Left renal cortex interstitium (tissue), 4 donors: ENCODE measurements around the gene CBARP. TPM values are rescaled to one million over a fixed set of nuclear protein-coding genes. Genes with fewer than 3 reads are reported as not detected.
A peak's percentile ranks its signal among the peaks of the same experiment; 100 is the strongest.
"Not testable (repeated sequence)": the region's sequence is repeated elsewhere in the genome, so short reads cannot be mapped to it uniquely, and the experiment has no call there.

Source experiments
- DNase-seq, 4 donors: peaks; one replicate each; pipeline ENCODE4 v3.0.0-alpha.2; 2013; ENCODE audit warnings: low read depth in 4 of 4, low spot score in 2 of 4, missing footprints in 1 of 4
- polyA plus RNA-seq, 4 donors: library from polyadenylated mRNA; unstranded; fragments of 120-200 nt; gene quantifications; one replicate each; pipeline ENCODE4 v1.2.1, GENCODE V29; 2013; ENCODE audit not compliant: insufficient read length in 4 of 4

Gene CBARP
- polyA plus RNA-seq, 4 donors: 1.1 to 5.9 (median 3.5) TPM

- no peak for DNase-seq
Measured at GRCh38 chr19:1218751-1219567, 18.8 kb downstream of the CBARP start.

DNA sequence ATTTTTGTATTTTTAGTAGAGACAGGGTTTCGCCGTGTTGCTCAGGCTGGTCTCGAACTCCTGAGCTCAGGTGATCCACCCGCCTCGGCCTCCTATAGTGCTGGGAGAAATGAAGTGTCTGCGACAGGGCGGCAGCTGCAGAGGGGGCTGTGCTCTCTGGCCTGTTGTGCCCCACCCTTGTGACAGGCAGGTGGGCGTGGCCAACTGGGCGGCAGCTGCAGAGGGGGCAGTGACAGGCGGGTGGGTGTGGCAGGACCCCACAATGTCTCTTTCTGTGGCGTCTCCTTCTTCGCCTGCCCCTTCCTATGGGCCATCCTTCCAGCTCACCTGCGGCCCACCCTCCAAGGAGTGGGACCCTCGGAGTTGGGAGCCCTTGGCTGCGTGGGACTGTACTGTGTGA is 20.4 kb downstream of the CBARP start:
- no peak for DNase-seq

DNA sequence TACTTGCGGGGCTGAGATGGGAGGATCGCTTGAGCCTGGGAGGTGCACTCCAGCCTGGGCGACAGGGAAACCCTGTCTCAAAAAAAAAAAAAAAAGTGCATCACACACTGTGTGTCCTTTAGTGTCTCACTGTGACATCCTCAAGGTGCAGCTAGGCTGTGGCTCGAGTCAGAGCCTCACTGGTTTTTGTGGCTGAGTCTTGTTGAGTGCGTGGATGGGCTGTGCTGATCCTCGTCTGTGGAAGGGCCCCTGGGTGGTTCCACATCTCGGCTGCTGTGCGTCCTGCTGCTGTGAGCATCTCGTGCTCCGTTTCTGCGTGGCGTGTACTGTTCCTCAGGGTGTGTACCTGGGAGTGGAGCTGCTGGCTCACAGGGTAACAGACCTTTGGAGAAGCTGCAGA is 21.0 kb downstream of the CBARP start:
- DNase-seq: no peak

- DNase-seq: no peak
Measured at GRCh38 chr19:1214862-1215731, 22.7 kb downstream of the CBARP start.

GRCh38 chr19:1214299-1214861 is 23.4 kb downstream of the CBARP start:
- no peak for DNase-seq

- DNase-seq: no peak
Measured at GRCh38 chr19:1213391-1214286, 24.2 kb downstream of the CBARP start.

DNA sequence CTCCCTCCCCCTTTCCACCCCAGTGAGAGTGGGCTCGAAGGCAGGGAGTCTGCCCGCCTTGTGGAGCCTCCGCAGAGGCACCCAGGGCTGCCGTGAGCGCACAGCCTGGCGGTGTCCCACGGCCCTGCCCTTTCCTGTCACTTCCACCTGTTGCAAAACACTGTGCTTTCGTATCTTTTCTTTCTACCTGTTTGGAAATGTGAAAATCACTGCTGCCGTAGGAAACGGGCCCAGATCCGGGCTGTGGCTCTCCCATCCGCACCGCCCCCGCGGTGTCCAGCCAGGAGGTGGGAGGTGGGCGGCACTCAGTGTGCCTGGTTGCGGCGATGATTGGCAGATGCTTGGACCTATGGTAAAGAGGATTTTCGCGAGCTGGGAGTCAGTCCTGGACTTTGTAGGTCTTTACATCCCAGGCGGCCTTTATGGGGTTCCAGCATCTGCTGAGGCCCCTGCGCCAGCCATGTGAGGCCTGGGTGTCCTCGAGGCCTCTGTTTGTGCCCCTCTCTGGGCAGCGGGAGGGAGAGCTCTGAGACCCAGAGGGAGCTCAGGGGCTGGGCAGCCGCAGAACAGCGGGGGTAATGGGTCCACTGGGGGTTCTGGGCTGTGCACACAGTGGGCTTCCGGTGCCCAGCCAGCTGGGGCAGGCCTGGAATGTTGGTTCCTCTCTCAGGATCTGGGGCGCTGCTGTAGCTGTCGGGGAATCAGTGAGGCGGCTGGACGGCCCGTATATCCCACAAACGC is 26.1 kb downstream of the CBARP start:
- DNase-seq: no peak

GRCh38 chr19:1210227-1210538 is 27.6 kb downstream of the CBARP start:
- no peak for DNase-seq

DNA sequence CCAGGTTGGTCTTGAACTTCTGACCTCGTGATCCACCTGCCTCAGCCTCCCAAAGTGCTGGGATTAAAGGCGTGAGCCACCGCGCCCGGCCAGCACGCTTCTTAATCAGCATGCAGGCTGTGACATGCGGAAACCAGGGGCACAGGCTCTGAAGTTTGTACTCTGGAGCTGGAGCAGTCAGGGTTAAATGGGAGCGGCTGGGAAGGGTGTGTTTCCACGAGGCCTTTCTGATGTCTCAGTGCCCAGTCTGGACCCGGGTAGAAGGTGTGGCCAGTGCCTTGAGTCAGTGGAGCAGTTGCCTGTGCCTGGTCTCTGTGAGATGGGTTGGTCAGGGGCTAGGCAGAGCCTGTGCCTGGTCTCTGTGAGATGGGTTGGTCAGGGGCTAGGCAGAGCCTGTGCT is 29.0 kb downstream of the CBARP start:
- DNase-seq: not testable (repeated sequence)

GRCh38 chr19:1206864-1207450 is 30.8 kb downstream of the CBARP start:
- no peak for DNase-seq

GRCh38 chr19:1206150-1206863 is 31.5 kb downstream of the CBARP start:
- no peak for DNase-seq

DNA sequence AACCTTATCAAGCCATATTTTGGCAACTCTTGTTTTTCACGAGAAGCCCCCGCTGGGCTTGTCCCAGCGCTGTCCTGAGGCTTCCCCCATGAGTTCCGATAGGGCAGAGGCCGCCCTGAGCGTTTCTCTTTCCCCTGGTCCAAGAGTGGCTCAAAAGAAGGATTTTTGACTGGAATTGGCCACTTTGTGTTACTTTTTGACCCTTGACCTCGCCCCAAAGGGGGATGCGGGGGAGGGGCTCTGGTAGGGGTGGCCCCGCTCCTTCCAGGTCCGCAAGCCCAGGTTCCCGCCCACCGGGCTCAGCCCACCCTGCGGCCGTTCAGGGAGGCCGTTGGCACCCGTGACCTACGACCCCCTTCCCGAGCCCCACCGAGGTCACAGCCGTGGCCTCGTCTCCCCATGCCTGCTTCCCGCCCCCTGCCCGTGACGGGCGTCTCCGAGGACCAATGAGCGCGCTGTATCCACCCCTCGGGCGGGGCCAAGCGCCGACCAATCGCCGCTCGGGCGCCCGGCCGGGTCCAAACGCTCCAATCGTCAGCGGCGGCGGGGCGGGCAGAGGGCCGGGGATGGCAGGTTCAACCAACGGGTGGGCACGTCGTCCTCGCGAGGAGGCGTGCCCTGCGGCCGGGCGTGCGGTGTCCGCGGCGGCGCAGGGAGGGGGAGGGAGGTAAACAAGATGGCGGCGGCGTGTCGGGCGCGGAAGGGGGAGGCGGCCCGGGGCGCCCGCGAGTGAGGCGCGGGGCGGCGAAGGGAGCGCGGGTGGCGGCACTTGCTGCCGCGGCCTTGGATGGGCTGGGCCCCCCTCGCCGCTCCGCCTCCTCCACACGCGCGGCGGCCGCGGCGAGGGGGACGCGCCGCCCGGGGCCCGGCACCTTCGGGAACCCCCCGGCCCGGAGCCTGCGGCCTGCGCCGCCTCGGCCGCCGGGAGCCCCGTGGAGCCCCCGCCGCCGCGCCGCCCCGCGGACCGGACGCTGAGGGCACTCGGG is 32.4 kb downstream of the CBARP start, which contains the start of gene STK11:
TSS of gene STK11 (plus strand) at position 665 of the 986 bp plus-strand sequence. CDS start 1,136 bp downstream, outside the sequence.
- DNase-seq: peak in 3 of 4 donors; percentile 87 to 93 (median 92)

- not testable (repeated sequence) for DNase-seq
Measured at GRCh38 chr19:1200614-1201013, 37.2 kb downstream of the CBARP start.

GRCh38 chr19:1199531-1199930 is 38.3 kb downstream of the CBARP start:
- DNase-seq: no peak

DNA sequence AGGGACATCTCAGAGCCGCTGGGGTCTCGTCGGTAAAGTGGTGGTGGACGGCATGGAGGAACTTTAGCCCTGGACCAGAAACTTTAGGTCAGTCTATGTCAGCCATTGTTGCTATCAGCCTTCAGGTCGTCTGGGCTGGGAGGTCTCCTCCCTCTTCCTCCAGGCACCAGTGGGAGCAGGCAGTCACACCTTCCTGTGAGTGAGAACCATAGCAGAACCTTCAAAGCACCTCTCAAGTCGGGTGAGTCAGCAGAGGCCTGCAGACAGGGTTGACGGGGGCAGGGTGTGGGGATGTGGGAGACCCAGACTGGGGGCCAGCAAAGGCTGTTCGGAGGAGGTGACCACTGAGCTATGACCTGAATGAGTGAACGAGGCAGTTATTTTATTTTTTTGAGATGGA is 48.4 kb downstream of the CBARP start:
- no peak for DNase-seq

DNA sequence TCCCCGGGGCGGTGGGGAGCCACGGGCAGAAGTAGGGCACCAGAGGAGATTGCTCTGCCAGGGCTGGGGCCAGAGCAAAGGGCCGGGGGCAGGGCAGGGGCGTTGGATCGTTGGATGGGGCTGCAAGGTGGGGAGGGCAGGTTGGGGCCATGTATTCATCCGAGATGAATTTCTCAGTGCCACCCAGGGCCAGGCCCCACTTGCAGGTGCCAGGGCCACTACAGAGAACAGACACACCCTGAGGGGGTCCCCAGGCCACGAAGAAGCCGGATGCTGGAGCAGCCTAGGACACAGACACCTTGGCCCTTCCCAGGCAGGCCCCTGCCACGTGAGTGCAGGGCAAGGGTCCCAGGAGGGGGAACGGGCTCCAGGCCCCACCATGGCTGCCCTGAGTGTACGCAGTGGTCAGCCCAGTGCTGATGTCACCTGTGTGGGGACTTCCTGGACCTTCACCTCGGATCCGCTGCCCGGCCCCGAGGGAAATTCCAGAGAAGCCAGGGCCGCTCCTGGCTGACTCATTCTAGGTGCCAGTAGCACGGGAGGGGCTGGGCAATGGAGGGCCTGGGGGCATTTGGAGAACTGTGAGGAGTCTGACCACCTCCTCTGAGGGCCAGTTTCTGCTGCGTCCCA is 54.1 kb downstream of the CBARP start:
- DNase-seq: no peak

DNA sequence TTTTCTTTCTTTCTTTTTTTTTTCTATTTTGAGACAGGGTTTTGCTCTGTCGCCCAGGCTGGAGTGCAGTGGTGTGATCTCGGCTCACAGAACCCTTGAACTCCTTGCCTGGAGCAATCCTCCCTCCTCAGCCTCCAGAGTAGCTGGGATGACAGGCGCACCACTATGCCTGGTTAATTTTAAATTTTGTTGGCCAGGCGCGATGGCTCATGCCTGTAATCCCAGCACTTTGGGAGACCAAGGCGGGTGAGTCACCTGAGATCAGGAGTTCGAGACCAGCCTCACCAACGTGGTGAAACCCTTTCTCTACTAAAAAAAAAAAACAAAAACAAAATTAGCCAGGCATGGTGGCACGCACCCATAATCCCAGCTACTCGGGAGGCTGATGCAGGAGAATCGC is 55.1 kb downstream of the CBARP start:
- DNase-seq: no peak
